HTERT RPE-1 (cell line): ENCODE results near the gene PLA2G1B.

Source experiments
- in situ Hi-C: fragments of 300-500 bp; cut with MboI; formaldehyde crosslinking; loops from 4 replicates; pipeline ENCODE4 v1.14.3; 2020; ENCODE audit warnings: low sequenced_read_pairs

Gene PLA2G1B

GRCh38 chr12:120328228-120328627 is 649 bp upstream of the PLA2G1B start:
- in situ Hi-C loops: no loop called here

GRCh38 chr12:120324841-120325417 is 2.6 kb downstream of the PLA2G1B start:
- in situ Hi-C loops: no loop called here

- in situ Hi-C loops: no loop called here
Observed at GRCh38 chr12:120323772-120324171, 3.8 kb downstream of the PLA2G1B start.

GRCh38 chr12:120321382-120322202 is 6.0 kb downstream of the PLA2G1B start:
- in situ Hi-C loops: no loop called here

- in situ Hi-C loops: no loop called here
Observed at GRCh38 chr12:120317224-120318105, 10.1 kb downstream of the PLA2G1B start.

GRCh38 chr12:120316798-120317223 is 10.8 kb downstream of the PLA2G1B start:
- in situ Hi-C loops: no loop called here

GRCh38 chr12:120314220-120314619 is 13.4 kb downstream of the PLA2G1B start:
- in situ Hi-C loops: no loop called here

- in situ Hi-C loops: no loop called here
Observed at GRCh38 chr12:120301962-120302815, 25.4 kb downstream of the PLA2G1B start, which contains the start of gene SIRT4. Gene SIRT4, plus strand, starts transcription at chr12:120302321. Its CDS starts 1,241 bp downstream, at chr12:120303562.

- in situ Hi-C loops: no loop called here
Observed at GRCh38 chr12:120292661-120293531, 34.7 kb downstream of the PLA2G1B start, which contains the start of gene RNU4-1. Gene RNU4-1, minus strand, starts transcription at chr12:120293237.

GRCh38 chr12:120292411-120292660 is 35.2 kb downstream of the PLA2G1B start:
- in situ Hi-C loops: no loop called here

GRCh38 chr12:120290609-120291305 is 36.8 kb downstream of the PLA2G1B start:
- in situ Hi-C loops: no loop called here

- in situ Hi-C loops: no loop called here
Observed at GRCh38 chr12:120287491-120287890, 40.1 kb downstream of the PLA2G1B start.

- in situ Hi-C loops: no loop called here
Observed at GRCh38 chr12:120286768-120287490, 40.6 kb downstream of the PLA2G1B start.

GRCh38 chr12:120284381-120284780 is 43.2 kb downstream of the PLA2G1B start:
- in situ Hi-C loops: no loop called here

GRCh38 chr12:120283318-120283717 is 44.3 kb downstream of the PLA2G1B start:
- in situ Hi-C loops: no loop called here

GRCh38 chr12:120278137-120279069 is 49.2 kb downstream of the PLA2G1B start:
- in situ Hi-C loops: no loop called here

- in situ Hi-C loops: no loop called here
Observed at GRCh38 chr12:120276734-120277133, 50.8 kb downstream of the PLA2G1B start.
